ENCODE data around the gene PCSK6.

PCSK6 gene

DNA sequence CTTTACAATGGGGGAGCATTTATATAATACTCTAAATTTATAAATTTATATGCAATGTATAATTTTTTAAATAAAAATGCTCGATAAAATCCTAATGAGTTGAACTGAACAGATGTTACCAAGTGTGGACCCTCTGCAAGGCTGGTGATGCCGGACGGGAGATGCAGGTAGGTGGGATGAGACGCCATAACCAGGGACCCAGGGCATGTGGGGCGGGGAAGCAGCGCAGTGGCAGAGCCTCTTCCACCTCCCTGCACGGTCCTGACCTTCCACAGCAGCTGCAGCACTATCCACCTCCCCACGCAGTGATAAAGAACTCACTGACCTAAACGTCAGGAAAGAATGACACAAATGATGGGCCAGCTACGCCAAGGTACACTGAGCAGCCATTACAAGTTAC lies 12.8 kb downstream of the PCSK6 start:
- TF ChIP-seq, protein P1, sequence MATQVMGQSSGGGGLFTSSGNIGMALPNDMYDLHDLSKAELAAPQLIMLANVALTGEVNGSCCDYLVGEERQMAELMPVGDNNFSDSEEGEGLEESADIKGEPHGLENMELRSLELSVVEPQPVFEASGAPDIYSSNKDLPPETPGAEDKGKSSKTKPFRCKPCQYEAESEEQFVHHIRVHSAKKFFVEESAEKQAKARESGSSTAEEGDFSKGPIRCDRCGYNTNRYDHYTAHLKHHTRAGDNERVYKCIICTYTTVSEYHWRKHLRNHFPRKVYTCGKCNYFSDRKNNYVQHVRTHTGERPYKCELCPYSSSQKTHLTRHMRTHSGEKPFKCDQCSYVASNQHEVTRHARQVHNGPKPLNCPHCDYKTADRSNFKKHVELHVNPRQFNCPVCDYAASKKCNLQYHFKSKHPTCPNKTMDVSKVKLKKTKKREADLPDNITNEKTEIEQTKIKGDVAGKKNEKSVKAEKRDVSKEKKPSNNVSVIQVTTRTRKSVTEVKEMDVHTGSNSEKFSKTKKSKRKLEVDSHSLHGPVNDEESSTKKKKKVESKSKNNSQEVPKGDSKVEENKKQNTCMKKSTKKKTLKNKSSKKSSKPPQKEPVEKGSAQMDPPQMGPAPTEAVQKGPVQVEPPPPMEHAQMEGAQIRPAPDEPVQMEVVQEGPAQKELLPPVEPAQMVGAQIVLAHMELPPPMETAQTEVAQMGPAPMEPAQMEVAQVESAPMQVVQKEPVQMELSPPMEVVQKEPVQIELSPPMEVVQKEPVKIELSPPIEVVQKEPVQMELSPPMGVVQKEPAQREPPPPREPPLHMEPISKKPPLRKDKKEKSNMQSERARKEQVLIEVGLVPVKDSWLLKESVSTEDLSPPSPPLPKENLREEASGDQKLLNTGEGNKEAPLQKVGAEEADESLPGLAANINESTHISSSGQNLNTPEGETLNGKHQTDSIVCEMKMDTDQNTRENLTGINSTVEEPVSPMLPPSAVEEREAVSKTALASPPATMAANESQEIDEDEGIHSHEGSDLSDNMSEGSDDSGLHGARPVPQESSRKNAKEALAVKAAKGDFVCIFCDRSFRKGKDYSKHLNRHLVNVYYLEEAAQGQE (IDR thresholded peaks at IDR 0.05; ENCODE audit: insufficient replicate concordance, low read depth), result no peak
- TF ChIP-seq SPI1 (IDR thresholded peaks at IDR 0.05; ENCODE audit: borderline replicate concordance, low read depth) (no peak), POLR2AphosphoS5 (IDR thresholded peaks at IDR 0.05; ENCODE audit: low read depth) (no peak), GABPA (IDR thresholded peaks at IDR 0.05; ENCODE audit: low read depth) (no peak)
- TF ChIP-seq, protein P2, sequence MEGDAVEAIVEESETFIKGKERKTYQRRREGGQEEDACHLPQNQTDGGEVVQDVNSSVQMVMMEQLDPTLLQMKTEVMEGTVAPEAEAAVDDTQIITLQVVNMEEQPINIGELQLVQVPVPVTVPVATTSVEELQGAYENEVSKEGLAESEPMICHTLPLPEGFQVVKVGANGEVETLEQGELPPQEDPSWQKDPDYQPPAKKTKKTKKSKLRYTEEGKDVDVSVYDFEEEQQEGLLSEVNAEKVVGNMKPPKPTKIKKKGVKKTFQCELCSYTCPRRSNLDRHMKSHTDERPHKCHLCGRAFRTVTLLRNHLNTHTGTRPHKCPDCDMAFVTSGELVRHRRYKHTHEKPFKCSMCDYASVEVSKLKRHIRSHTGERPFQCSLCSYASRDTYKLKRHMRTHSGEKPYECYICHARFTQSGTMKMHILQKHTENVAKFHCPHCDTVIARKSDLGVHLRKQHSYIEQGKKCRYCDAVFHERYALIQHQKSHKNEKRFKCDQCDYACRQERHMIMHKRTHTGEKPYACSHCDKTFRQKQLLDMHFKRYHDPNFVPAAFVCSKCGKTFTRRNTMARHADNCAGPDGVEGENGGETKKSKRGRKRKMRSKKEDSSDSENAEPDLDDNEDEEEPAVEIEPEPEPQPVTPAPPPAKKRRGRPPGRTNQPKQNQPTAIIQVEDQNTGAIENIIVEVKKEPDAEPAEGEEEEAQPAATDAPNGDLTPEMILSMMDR (IDR thresholded peaks at IDR 0.05; ENCODE audit: insufficient read depth, low read length), result no peak
- DNase-seq (ENCODE audit: low read depth in 1 of 2, low spot score in 1 of 2), result no peak
- Histone ChIP-seq H3K27ac (replicated peaks) (no peak overlapping the region), H3K4me3 (replicated peaks; ENCODE audit: insufficient read depth, low read length) (no peak overlapping the region), H3K27me3 (ENCODE audit: insufficient read depth, poor library complexity, severe bottlenecking) (peaks cover 2% of the 10 kb centered on the region)

DNA sequence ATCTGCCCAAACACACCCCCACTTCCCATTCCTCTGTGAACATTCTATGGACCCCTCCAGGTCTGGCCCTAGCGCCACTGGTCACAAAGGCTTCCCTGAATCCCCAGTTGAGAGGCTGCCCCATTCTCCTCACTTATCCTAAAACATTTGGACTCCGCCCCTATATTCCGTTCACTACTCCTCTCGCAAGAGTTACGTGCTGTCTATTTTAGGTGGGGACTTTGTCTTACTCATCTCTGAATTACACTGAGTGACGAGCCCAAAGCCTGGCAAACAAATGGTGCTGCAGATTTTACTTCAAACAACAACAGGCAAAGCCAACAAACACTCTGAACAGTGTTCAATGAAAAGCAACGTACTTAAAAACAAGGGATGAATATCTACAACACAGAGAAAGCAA lies 14.5 kb downstream of the PCSK6 start:
- no peak for DNase-seq (ENCODE audit: low read depth in 1 of 2, low spot score in 1 of 2)
- no peak for TF ChIP-seq POLR2AphosphoS5 (IDR thresholded peaks at IDR 0.05; ENCODE audit: low read depth)
- TF ChIP-seq, protein P2 (IDR thresholded peaks at IDR 0.05; ENCODE audit: insufficient read depth, low read length), result no peak
- TF ChIP-seq, protein P1 (IDR thresholded peaks at IDR 0.05; ENCODE audit: insufficient replicate concordance, low read depth), result no peak
- no peak for TF ChIP-seq SPI1 (IDR thresholded peaks at IDR 0.05; ENCODE audit: borderline replicate concordance, low read depth)
- TF ChIP-seq GABPA (IDR thresholded peaks at IDR 0.05; ENCODE audit: low read depth), result no peak
- H3K27me3 ChIP-seq (ENCODE audit: insufficient read depth, poor library complexity, severe bottlenecking), result peaks cover 2% of the 10 kb centered on the region
- H3K4me3 ChIP-seq (replicated peaks; ENCODE audit: insufficient read depth, low read length), result no peak overlapping the region
- no peak overlapping the region for H3K27ac ChIP-seq (replicated peaks)

DNA sequence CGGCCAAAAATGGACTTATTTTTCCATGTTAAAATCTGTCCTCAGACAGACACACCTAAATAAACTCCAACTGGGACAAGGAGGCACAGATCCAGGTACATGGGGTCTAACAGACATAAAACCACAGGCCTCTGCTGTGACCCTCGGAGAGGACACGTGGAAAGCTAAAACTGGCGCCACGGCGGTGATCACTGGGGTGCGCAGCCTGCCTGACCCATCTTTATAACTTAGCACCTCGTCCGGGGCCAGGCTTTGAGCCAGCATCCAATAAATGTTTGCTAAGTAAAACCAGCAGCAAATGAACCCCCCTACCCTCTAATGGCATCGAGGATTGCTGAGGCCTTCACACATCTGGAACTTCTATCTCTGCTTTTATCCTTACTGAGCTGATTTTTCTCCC lies 15.3 kb downstream of the PCSK6 start:
- TF ChIP-seq, protein P1 (IDR thresholded peaks at IDR 0.05; ENCODE audit: insufficient replicate concordance, low read depth), result no peak
- TF ChIP-seq SPI1 (IDR thresholded peaks at IDR 0.05; ENCODE audit: borderline replicate concordance, low read depth) (no peak), POLR2AphosphoS5 (IDR thresholded peaks at IDR 0.05; ENCODE audit: low read depth) (no peak), GABPA (IDR thresholded peaks at IDR 0.05; ENCODE audit: low read depth) (no peak)
- TF ChIP-seq, protein P2 (IDR thresholded peaks at IDR 0.05; ENCODE audit: insufficient read depth, low read length), result no peak
- H3K27me3 ChIP-seq (ENCODE audit: insufficient read depth, poor library complexity, severe bottlenecking), result peaks cover 2% of the 10 kb centered on the region
- H3K27ac ChIP-seq (replicated peaks), result no peak overlapping the region
- no peak for DNase-seq (ENCODE audit: low read depth in 1 of 2, low spot score in 1 of 2)
- H3K4me3 ChIP-seq (replicated peaks; ENCODE audit: insufficient read depth, low read length), result no peak overlapping the region

Measured in HL-60 (cell line).